DMS114 treated with DMSO at 0.1 percent for 48 hours (cell line): ENCODE data around the gene LRRC53.

ENCODE experiments used
- DNase-seq: peaks from one replicate; lab custom pipeline; 2025; ENCODE audit not compliant: unreplicated experiment; lab: John Stamatoyannopoulos, UW

LRRC53 gene

GRCh38 chr1:74432325-74432724 is 80.1 kb downstream of the LRRC53 start:
- no peak for DNase-seq

- no peak for DNase-seq
Measured at GRCh38 chr1:74431531-74431930, 80.9 kb downstream of the LRRC53 start.

- DNase-seq: no peak
Measured at GRCh38 chr1:74430342-74430934, 82.0 kb downstream of the LRRC53 start.

GRCh38 chr1:74429580-74429979 is 82.8 kb downstream of the LRRC53 start:
- DNase-seq: no peak

GRCh38 chr1:74427681-74428080 is 84.7 kb downstream of the LRRC53 start:
- no peak for DNase-seq

- DNase-seq: no peak
Measured at GRCh38 chr1:74426208-74426937, 86.0 kb downstream of the LRRC53 start.

- no peak for DNase-seq
Measured at GRCh38 chr1:74425676-74426075, 86.7 kb downstream of the LRRC53 start.

GRCh38 chr1:74423471-74423870 is 88.9 kb downstream of the LRRC53 start:
- no peak for DNase-seq

GRCh38 chr1:74422421-74423292 is 89.8 kb downstream of the LRRC53 start:
- no peak for DNase-seq

GRCh38 chr1:74420467-74420866 is 91.9 kb downstream of the LRRC53 start:
- DNase-seq: no peak
